ENCODE results near the gene ANKS1A.

Gene ANKS1A

GRCh38 chr6:35073211-35073610, 184.2 kb downstream of the ANKS1A start:
- no peak for DNase-seq

- no peak for DNase-seq
These were observed 184.9 kb downstream of the ANKS1A start for GRCh38 chr6:35073766-35074471.

DNA sequence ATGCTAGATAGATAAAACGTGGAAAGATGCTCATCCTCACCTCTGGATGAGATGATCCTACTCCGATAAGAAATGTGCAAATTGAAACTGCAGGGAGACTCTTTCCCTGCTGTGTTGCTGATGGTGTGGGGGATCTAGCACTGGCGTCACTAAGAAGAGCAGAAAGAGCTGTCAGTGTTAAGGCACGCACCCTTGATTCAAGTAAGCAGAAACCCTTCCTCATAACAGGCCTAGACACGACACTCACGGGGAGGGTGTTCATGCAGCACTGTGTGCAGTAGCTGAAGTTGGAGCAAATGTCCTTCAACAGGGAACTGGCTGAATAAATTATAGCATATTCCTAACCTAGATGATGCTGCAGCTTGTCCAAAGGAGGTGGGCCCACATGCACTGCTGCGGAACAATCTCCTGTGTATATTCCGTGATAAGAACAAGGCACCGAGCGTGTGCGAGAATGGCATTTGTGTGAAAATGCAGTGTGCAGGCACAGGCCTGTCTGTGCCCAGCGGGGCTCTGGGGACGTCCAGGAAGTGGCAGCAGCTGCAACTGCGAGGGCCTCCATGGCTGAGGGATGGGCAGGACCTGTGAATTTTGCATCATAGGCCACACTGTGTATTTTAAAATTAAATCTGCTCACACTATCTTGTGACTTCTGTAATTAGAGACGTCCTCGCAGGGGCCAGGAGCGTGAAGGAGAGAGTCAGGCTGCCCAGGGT, 188.1 kb downstream of the ANKS1A start:
- DNase-seq: no peak

DNA sequence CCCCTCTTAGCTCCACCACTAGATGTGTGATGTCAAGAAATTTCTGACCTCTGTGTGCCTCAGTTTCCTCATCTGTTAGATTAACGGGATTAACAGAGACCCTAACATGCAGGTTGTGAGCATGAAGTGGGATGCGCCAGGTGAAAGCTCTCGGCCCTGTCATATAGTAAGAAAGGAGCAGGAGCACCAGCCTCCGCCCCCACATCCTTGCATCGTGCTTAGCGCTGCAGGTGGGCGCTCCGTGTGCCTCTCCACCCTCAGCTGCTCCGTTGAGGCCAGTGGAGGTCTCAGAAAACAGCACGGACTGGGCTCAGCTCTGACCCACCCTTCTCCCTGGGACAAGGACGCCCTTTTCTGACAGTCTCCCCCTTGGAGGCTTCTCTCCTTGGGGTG, 188.7 kb downstream of the ANKS1A start:
- DNase-seq: no peak

- no peak for DNase-seq
These were observed 189.3 kb downstream of the ANKS1A start for GRCh38 chr6:35078226-35078850.

DNA sequence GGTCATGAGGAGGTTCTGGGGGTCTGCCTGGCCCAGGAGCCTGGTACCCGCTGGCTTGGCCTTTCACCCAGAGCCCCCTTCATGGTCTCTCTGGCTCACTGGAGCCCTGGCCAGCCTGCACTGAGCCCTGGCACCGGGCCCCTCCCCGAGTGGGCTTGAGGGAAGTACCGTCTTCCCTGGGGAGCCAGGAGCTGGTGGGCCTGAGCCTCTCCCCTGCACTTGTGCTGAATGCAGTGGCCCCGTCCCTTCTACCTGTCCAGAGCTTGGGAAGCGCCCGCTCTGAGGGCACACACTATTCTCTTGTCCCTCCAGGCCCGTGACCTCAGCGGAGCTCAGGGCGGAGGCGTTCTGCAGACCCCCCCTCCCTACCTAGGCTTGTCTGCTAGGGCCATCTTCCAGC, 189.8 kb downstream of the ANKS1A start:
- DNase-seq: no peak

DNA sequence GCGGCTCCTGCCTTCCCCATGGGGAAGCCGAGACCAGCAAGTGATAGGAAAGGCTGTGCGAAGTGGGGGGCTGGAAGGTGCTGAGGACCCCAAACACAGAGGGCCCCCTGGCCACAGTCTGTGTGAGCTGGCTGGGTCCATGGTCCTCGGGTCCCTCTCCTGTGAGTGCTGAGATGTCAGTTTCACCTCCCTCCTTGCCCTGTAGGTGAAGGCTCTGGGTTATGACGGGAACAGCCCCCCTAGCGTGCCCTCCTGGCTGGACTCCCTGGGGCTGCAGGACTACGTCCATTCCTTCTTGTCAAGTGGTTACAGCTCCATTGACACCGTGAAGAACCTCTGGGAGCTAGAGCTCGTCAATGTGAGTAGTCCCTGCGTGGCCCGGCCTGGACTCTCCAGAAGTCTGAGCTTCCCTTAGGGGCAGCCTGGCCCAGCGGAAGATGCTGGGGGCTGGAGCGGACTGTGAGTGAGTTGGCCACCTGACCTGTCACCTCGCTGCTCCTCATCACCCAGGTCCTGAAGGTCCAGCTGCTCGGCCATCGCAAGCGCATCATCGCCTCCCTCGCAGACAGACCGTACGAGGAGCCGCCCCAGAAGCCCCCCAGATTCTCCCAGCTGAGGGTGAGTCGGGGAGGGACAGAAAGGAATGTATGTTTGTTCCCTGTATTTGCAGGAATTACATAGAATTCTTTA, 190.4 kb downstream of the ANKS1A start:
- no peak for DNase-seq

DNA sequence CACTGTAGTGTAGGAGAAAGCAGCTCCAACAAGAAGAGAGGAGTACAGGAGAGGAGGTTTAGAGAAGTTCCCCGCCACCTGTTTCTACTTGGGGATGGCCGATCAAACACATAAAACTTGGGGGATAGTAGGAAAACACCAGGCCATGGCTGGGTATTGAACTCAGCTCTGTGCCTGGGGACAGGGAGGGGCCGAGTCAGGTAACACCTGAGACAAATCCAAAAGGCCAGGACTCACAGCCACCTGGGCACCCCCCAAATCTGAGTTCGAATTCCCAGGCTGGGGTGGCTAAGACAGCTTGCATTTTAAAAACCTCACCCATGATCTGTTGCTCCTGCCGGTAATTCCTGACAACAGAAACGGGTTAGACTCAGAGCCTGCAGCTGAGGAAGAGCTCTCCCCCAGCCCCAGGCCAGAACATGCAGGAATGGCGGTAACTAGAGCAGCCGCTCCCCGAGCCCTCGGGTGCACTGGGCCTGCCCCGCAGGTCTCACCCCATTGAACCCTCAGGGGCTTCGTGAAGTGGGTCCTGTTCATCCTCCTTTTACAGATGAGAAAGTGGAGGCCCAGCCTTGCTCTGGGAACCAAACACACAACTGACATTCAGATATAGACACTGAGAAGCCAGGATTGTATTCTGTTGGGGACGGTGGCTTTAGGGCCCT, 191.1 kb downstream of the ANKS1A start:
- no peak for DNase-seq

DNA sequence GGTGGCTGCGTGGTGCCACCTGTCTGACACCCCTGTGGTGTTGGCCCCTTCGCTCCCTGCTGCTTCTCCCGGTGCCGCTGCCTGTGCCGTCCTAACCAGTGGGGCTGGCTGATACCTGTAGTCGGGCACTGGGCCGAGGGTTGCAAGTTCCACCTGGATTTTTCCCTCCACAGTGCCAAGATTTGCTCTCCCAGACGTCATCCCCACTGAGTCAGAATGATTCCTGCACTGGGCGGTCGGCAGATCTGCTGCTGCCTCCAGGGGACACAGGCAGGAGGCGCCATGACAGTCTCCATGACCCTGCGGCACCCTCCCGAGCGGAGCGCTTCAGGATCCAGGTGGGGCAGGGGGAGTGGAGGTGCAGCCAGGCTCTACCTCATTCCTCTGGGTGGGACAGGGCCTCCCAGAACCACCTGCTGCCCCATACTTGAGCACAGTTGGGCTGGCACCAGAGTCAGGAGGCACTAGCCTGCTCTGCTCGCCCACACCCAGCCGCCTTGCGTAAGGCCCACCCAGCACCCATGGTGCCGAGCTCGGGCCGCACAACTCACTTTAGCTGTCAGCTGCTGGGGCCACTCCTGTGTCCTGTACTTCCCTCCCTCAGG, 191.9 kb downstream of the ANKS1A start:
- DNase-seq: no peak

GRCh38 chr6:35081426-35081851, 192.4 kb downstream of the ANKS1A start:
- no peak for DNase-seq

- DNase-seq: no peak
These were observed 193.1 kb downstream of the ANKS1A start for GRCh38 chr6:35082046-35082732.

- DNase-seq: no peak
These were observed 193.8 kb downstream of the ANKS1A start for GRCh38 chr6:35082733-35083403.

DNA sequence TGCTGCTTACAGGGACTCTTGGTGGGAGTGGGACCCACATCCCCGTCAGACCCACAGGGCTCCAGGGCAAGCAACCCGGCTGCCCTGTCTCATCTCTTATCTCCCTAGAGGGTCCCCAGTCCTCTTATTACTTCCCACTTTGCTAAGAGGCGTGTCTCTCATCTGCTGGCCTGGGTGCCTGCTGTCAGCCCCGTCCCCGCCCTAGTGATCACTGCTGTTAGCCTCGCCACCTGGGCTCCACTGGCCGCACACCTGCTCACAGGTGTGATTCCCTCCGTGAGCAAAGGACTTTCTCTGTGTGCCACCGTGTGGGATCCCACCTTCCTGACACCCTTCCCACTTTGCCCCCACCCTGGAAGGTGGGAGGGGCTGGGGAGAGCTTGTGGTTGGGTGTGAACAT, 194.5 kb downstream of the ANKS1A start:
- DNase-seq: no peak

DNA sequence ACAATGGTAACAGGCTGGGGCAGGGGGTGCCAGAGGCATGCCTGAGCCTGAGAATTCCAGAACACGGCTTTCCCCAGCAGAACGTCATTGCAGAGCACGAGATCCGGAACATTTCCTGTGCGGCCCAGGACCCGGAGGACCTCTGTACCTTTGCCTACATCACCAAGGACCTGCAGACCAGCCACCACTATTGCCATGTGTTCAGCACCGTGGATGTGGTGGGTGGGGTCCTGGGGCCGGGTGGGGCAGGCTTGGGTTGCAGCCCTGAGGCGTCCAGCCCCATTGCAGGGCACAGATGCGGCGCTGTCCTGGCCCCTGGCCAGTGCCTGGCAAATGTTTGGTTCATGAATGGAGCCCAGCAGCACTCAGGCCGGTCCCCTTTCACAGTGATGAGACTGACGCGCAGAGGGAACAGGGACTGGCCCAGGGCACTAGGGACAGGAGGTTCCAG, 195.0 kb downstream of the ANKS1A start:
- DNase-seq: no peak

- DNase-seq: no peak
These were observed 195.6 kb downstream of the ANKS1A start for GRCh38 chr6:35084511-35085203.

- no peak for DNase-seq
These were observed 196.6 kb downstream of the ANKS1A start for GRCh38 chr6:35085359-35086281.

DNA sequence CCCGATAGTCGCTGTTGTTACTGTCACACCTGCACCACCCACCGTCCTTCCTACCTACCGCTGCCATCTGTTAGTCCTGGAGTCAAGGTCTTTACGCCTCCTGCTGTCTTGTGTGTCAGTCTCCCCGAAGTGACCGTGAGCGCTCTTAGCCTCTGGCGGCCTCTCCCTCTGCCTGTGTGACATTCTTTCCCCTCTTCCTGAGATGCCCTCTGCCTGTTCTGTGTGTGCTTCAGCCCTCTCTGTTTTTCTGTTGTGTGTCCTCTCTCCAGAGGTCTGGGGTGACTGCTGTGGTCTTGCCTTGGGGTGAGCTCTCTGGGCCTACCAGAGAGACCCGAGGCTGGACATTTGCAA, 197.2 kb downstream of the ANKS1A start:
- no peak for DNase-seq

DNA sequence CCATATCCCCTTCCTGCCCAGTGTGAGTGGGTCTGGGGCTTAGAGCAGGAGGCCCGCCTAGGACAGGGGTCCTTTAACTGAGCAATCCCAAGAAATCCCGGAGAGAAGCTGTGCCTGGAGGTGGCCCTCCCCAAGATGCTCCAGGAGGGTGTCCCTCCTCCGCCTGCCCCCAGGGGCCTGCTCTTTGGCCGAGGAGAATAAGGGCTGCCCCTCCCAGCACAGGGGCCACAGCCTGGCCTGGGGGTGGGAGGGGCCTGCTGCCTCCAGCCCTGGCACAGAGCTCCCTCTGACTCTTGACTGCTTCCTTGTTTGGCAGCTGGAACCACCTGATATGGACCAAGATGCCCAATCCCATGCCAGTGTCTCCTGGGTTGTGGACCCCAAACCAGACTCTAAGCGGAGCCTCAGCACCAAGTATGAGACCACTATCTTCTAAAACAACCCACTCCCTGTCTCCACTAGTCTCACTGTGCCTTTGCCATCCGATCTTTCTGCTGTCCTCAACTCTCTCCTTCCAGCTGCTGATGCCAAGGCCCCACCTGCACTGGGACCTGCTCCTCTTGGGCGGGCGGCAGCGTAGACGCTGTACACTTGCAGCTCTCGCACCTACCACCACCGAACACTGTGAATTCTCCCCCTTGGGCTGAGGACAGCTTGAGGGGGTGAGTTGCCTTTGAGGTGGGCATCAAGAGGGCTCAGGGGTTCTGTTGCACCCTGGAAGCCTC, 197.7 kb downstream of the ANKS1A start:
- no peak for DNase-seq
